Subcutaneous adipose tissue (tissue), 4 donors: ENCODE measurements around the gene SKAP1. TPM values are rescaled to one million over a fixed set of nuclear protein-coding genes. Genes with fewer than 3 reads are reported as not detected.

Experiments
- total RNA-seq, 4 donors: library from RNA; depleted of rRNA; stranded (reverse); fragments of >200 nt; gene quantifications; one replicate each; pipeline ENCODE4 v1.1.0, GENCODE V29; 2016
- TF ChIP-seq, protein P1 (sequence below): fragments of 450-650 bp; IDR thresholded peaks from one replicate; pipeline ENCODE4 v1.5.1; 2016; ENCODE audit warnings: low read depth, mild to moderate bottlenecking, control low read depth, antibody characterized with exemption, moderate library complexity

Gene SKAP1
- total RNA-seq, 4 donors from 2014 or later = 2.5 to 3.9 (median 3.1) TPM; not detected in 1

DNA sequence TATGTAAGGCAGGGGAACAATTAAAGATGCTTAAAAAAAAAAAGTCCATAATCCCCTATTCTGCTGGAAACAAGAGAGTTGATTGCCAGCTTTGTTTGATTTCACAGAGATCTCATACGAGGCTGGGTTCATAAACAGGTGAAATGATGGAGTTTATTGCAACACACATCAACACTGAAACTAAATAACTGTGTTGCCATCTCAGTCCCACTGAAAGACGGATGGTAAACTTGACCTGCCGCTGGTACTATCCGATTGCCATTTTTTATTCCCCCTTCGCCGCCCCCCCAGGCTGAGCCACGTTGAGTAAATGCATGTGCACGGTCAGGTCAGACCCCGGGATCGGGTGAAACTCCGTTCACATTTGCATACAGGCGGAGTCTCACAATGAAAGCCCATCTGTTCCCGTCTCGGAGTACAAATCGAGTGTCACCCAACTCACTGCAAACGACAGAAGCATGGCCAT lies 119.2 kb downstream of the SKAP1 start:
- TF ChIP-seq, protein P1, sequence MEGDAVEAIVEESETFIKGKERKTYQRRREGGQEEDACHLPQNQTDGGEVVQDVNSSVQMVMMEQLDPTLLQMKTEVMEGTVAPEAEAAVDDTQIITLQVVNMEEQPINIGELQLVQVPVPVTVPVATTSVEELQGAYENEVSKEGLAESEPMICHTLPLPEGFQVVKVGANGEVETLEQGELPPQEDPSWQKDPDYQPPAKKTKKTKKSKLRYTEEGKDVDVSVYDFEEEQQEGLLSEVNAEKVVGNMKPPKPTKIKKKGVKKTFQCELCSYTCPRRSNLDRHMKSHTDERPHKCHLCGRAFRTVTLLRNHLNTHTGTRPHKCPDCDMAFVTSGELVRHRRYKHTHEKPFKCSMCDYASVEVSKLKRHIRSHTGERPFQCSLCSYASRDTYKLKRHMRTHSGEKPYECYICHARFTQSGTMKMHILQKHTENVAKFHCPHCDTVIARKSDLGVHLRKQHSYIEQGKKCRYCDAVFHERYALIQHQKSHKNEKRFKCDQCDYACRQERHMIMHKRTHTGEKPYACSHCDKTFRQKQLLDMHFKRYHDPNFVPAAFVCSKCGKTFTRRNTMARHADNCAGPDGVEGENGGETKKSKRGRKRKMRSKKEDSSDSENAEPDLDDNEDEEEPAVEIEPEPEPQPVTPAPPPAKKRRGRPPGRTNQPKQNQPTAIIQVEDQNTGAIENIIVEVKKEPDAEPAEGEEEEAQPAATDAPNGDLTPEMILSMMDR = no peak

DNA sequence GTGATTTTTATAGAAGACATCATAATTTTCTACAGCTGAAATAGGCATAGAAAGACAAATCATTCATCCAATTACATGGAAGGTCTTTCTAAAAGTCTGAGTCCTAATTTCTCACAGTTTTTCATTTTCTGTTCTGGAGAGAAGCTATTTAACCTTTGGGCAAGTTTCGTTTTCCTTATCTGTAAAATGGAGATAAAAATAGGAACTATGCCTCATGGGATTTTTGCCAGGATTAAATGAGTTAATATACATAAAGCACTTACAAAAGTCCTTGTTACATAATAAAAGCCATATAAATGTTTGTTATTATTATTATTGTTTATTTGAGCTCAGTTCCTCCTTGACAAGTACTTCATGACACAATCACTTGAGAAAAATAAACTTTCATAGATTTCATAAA lies 121.4 kb downstream of the SKAP1 start:
- TF ChIP-seq, protein P1 = no peak

DNA sequence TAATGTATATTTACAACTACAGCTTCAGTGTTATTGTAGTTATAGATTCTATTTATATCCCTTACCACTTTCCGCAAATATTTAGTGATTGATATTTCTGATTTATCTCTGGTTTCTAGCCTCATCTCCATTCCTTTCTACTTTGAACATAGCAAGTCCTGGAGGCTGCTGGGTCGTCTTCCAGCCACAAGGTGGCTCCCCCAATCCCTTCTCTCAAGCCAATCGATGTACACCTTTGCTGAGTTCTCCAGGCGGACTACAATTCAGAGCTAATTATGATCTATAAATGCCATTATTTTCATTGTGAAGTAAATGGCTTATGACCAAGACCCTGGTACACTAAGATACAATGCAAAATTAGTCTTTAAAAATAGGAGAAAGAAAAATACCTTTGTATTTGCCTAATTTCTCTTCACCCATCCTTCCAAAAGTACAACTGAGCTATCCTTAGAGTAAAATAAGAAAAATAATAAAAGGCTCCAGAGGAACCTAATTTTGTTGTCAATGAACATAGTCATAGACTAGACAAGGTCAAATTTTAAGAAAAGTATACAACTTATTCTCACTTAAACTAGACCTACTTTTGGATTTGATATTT lies 122.1 kb downstream of the SKAP1 start:
- TF ChIP-seq, protein P1 = no peak

DNA sequence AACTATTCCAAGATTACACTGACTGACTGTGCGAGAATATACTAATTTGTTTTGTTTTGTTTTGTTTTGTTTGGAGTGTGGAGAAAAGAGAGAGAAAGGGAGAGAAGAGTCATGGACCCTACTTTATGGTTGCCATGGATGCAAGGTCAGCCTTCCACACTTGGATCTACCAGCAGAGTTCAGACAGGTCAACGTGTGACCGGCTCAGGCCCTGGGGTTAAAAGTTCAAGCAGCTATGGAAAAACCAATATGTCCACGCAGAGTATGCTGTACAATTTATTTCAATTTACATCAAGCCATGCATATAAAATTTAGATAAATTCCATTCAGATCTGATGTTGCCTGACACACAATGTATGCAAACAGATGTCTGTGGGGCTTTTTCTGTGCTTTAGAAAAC lies 122.8 kb downstream of the SKAP1 start:
- TF ChIP-seq, protein P1 = no peak

DNA sequence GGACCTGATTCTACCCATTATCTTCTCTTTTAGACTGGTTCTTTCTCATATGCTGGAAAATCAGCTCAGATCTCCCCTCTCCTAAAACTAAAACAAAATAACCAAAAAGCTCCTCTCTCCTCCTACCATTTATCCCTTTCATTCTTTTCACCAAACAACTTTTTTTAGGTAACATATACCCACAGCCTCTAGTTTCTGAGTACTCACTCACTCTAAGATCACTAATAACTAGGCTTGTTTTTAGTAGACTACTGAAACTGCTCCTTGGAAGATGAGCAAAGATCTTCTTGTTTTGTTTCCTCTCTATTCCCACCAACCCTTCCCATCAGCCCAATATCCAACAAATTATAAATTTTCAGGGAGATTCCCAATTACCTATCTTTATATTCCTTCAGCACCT lies 129.0 kb downstream of the SKAP1 start:
- TF ChIP-seq, protein P1 = no peak

DNA sequence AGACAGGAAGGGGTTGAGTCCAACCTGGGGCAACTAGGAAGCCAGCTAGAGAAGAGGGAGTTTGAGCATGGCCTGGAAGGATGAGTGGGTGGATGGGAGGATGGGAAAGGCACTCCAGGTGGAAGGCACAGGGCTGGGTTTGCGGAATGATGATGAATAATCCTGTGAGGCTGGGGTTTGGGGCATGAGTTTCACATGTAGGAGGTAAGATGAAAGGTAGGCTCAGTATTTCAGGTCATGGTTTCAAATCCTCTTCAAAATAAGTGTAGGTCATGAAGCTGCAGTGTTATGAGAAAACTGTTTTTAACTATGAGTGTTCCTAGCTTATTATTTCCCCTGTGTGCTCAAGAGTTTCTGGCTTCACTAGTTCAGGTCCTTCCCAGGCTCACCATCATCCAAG lies 130.3 kb downstream of the SKAP1 start:
- TF ChIP-seq, protein P1 = no peak

DNA sequence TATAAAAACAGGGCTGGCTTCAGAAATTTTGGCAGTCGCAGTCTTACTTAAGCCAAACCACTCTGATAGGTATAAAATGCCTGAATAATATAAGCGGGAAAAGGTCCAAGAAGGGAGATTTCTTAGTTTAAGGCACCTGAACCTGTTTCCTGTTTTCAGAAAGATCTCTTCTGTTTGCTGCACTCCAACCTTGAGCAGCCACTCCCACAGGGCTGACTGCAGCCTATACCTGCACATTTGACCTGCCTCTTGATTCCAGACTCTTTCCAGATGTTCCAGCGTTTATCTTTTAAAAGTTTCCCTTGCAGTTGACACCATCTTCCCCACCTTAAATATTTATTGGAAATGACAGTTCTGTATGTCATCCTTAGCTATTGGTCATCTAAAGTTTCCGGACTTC lies 132.2 kb downstream of the SKAP1 start:
- TF ChIP-seq, protein P1 = no peak
